Dermis lymphatic vessel endothelial cell (primary cell): ENCODE measurements around the gene GPRIN3. TPM values are rescaled to one million over a fixed set of nuclear protein-coding genes. Genes with fewer than 3 reads are reported as not detected.

Experiments used
- total RNA-seq: library from RNA; depleted of rRNA; stranded (reverse); fragments of >200 nt; gene quantifications from 2 replicates; pipeline ENCODE4 v1.2.1, GENCODE V29; 2014

Gene GPRIN3
- 0.69 and 0.87 TPM in 2 replicates for total RNA-seq

DNA sequence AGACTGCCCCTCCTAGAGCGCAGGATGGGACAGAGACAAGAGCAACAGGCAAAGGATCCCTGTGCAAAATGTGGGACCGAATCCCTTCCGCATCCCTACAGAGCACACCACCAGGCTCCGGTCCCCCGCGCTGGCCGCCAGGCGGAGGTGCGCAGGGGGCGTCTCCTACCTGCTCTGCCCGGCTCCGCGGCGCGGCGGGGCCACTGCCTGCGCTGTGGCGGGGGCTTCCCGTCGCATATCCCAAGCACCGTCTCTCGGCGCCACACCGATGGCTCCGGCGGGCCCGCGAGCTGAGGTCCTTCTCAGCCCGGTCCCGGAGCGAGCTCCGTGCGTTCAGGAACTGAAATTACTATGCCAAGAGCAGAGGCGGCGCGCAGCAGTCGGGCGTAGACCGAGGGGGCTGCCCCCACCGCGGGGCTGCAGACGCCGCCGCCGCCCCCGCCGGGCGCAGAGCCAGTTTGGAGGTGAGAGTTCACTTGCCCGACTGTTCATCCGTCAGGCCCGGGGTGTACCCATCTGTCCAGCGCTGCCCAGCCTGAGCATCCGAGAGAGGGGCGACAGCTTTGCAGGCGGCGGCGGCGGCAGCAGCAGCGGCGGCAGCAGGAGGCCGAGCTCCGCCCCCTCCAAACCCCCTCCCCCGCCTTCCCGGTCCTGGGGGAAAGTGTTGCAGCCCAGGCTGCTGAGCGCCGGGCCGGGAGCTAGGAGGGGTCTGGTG lies at the start of gene GPRIN3:
TSS of gene GPRIN3 (minus strand) at position 355 of the 715 bp plus-strand sequence. CDS start 57,690 bp downstream, outside the sequence.

Other genes with a start within 250 kb of the GPRIN3 start
- gene TIGD2, start 196.3 kb downstream of the GPRIN3 start, total RNA-seq, result 2.9 and 5.1 TPM in 2 replicates